Activated naive CD8-positive, alpha-beta T cell treated with anti-CD3 and anti-CD28 coated beads for 36 hours (primary cell): ENCODE data around the gene ARFRP1. TPM values are rescaled to one million over a fixed set of nuclear protein-coding genes. Genes with fewer than 3 reads are reported as not detected.

Experiments
- DNase-seq: peaks from one replicate; pipeline ENCODE4 v3.0.0; 2021
- H3K27ac Mint-ChIP-seq: one replicate; pipeline ENCODE4 v1.8.0; 2022; ENCODE audit warnings: mild to moderate bottlenecking, moderate library complexity, mixed read lengths
- H3K27me3 Mint-ChIP-seq: one replicate; pipeline ENCODE4 v1.8.0; 2022; ENCODE audit warnings: mild to moderate bottlenecking, mixed read lengths
- H3K36me3 Mint-ChIP-seq: one replicate; pipeline ENCODE4 v1.8.0; 2021; ENCODE audit warnings: mild to moderate bottlenecking, mixed read lengths
- H3K4me1 Mint-ChIP-seq: one replicate; pipeline ENCODE4 v1.8.0; 2021; ENCODE audit warnings: mixed read lengths
- H3K4me3 Mint-ChIP-seq: one replicate; pipeline ENCODE4 v1.8.0; 2022; ENCODE audit warnings: mild to moderate bottlenecking, moderate library complexity, mixed read lengths
- H3K9me3 Mint-ChIP-seq: one replicate; pipeline ENCODE4 v1.8.0; 2022; ENCODE audit warnings: mixed read lengths
- total RNA-seq, 2 experiments: library from RNA; stranded (reverse); gene quantifications; one replicate each; pipeline ENCODE4 v1.2.3, GENCODE V29; 2021

Gene ARFRP1
- total RNA-seq, 2 experiments from 2014 or later = 49.5 to 50.1 TPM

DNA sequence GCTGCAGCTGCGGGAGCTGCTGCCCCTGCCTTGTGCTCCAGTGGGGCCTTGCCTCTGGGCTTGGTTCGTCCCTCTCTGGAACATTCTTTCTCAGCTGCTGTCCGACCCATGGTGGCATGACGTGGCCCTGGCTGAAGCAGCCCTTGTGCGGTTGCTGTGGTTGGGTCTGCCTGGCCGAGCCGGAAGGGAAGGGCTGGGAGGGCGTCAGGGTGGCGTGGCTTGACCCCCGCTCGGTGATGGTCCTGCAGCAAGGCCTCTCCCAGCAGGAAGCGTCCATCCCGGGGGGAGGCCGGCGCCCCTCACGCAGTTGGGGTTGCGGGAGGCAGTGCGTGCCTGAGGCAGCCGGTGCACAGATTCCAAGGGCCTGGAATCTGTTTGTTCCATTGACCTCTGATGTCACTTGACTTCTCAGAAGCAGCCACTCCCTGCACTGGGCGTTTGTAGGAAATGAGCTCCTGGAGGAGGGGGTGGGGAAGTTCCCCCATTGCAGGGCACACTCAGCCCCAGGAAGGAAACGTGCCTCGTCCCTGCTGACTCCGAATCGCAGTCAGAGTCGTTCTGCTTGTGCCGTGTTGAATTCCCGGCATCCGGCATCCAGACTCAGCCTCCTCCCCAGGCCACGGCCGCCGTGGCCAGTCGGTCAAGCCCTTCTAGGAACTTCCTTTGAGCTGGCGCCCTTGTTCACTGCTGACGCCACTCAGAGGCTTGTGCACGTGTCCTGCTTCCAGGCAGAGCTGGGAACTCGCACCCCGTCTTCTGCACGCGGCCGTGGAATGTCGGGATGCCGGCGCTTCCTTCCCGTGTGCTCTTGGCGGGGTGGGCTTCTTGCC lies 21.1 kb downstream of the ARFRP1 start:
- peak; percentile 52 for DNase-seq
- H3K27ac Mint-ChIP-seq = peak overlapping the region; percentile 60
- no peaks in the 10 kb centered on the region for H3K9me3 Mint-ChIP-seq
- peak overlapping the region; percentile 4 for H3K4me3 Mint-ChIP-seq
- H3K36me3 Mint-ChIP-seq = peaks cover 3% of the 10 kb centered on the region
- H3K4me1 Mint-ChIP-seq = peaks cover 5% of the 10 kb centered on the region
- H3K27me3 Mint-ChIP-seq = no peaks in the 10 kb centered on the region

DNA sequence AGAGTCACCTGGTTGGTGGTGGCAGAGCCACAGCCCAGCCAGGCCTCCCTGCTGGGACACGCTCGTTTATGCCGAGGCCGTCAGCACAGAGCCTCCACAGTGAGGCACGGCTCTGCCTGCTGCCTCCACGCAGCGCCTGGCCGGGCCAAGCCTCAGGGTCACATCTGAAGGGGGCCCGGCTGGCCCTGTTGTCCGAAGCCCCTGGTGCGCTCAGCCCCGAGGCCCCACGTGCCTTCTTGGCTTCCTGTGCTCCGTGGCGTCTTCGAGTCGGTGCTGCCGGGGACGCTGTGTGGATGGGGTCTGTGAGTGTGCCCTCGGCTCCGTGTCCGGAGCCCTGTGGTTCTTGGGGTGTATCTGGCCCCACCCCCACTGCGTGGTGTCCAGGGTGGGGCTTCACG lies 21.7 kb downstream of the ARFRP1 start:
- Mint-ChIP-seq H3K27ac (peak overlapping the region; percentile 60), H3K9me3 (no peaks in the 10 kb centered on the region), H3K4me1 (peaks cover 5% of the 10 kb centered on the region), H3K27me3 (no peaks in the 10 kb centered on the region), H3K36me3 (peaks cover 3% of the 10 kb centered on the region), H3K4me3 (no peak overlapping the region)
- no peak for DNase-seq

- Mint-ChIP-seq H3K4me3 (no peak overlapping the region), H3K27me3 (no peaks in the 10 kb centered on the region), H3K27ac (no peak overlapping the region), H3K4me1 (peaks cover 5% of the 10 kb centered on the region), H3K9me3 (no peaks in the 10 kb centered on the region), H3K36me3 (peaks cover 3% of the 10 kb centered on the region)
- no peak for DNase-seq
Observed at GRCh38 chr20:63685269-63686026, 22.3 kb downstream of the ARFRP1 start.

GRCh38 chr20:63682384-63683139 lies 25.2 kb downstream of the ARFRP1 start:
- Mint-ChIP-seq H3K36me3 (peaks cover 10% of the 10 kb centered on the region), H3K27ac (no peak overlapping the region), H3K4me1 (peaks cover 5% of the 10 kb centered on the region), H3K27me3 (no peaks in the 10 kb centered on the region), H3K9me3 (no peaks in the 10 kb centered on the region), H3K4me3 (no peak overlapping the region)
- no peak for DNase-seq

GRCh38 chr20:63681609-63682142 lies 26.1 kb downstream of the ARFRP1 start:
- no peaks in the 10 kb centered on the region for H3K27me3 Mint-ChIP-seq
- no peaks in the 10 kb centered on the region for H3K9me3 Mint-ChIP-seq
- peaks cover 3% of the 10 kb centered on the region for H3K4me1 Mint-ChIP-seq
- no peak overlapping the region for H3K27ac Mint-ChIP-seq
- H3K4me3 Mint-ChIP-seq = no peak overlapping the region
- DNase-seq = no peak
- peaks cover 12% of the 10 kb centered on the region for H3K36me3 Mint-ChIP-seq

DNA sequence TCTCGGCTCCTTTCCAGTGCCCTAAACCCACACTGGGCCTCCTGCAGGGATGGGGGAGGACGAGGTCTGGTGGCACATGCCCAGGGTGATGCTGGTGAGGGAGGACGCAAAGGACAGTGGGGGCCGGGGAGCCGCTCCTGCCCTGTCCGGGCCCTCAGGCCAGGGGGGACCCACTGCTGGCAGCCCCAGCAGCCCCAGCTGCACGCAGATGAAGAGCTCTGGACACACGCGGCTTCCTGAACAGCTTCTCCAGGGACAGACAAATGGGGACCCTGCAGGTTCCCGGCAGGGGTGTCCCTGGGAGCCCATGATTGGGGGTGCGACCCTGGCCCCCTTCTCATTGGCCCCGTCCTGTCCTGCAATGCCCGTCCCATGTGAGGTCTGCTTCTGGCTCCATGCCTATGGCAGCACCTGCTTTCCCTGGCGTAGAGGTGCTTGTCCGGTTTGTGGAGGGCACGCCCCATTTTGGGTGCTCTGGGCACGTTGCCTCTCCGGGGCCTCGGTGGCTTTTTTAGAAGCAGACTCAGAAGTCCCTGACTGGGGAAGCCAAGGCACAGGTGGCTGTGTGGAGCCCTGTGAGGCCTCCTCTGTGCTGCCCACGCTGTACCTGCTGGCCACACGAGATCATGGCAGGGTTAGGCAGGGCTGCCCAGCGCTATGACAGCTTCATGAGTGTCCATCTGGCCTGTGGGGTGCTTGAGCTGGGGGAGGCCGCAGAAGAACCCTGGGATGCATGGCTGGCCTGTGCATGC lies 26.7 kb downstream of the ARFRP1 start:
- no peak overlapping the region for H3K4me3 Mint-ChIP-seq
- no peak overlapping the region for H3K27ac Mint-ChIP-seq
- H3K9me3 Mint-ChIP-seq = no peaks in the 10 kb centered on the region
- no peaks in the 10 kb centered on the region for H3K27me3 Mint-ChIP-seq
- no peak for DNase-seq
- H3K4me1 Mint-ChIP-seq = peaks cover 3% of the 10 kb centered on the region
- H3K36me3 Mint-ChIP-seq = peaks cover 12% of the 10 kb centered on the region

DNA sequence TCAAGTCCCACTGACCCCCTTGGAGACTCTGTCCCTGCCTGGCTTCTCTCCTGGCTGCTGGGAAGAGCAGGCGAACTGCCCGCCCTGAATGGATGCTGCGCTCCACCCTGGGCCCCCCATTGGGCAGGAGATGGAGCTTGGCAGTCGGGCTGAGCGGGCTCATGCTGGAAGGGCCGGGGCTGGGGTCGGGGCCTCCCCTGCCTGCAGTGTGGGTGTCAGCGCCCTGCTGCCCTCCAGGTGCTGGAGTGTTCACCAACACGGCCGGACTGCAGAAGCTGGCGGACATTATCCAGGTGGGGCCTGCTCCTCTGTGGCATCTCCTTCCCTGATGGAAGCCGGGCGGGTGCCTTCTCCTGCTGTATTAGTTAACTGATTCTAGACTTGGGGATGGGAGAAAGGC lies 27.3 kb downstream of the ARFRP1 start:
- peaks cover 3% of the 10 kb centered on the region for H3K4me1 Mint-ChIP-seq
- no peaks in the 10 kb centered on the region for H3K27me3 Mint-ChIP-seq
- H3K4me3 Mint-ChIP-seq = no peak overlapping the region
- no peaks in the 10 kb centered on the region for H3K9me3 Mint-ChIP-seq
- no peak overlapping the region for H3K27ac Mint-ChIP-seq
- DNase-seq = no peak
- peaks cover 12% of the 10 kb centered on the region for H3K36me3 Mint-ChIP-seq

DNA sequence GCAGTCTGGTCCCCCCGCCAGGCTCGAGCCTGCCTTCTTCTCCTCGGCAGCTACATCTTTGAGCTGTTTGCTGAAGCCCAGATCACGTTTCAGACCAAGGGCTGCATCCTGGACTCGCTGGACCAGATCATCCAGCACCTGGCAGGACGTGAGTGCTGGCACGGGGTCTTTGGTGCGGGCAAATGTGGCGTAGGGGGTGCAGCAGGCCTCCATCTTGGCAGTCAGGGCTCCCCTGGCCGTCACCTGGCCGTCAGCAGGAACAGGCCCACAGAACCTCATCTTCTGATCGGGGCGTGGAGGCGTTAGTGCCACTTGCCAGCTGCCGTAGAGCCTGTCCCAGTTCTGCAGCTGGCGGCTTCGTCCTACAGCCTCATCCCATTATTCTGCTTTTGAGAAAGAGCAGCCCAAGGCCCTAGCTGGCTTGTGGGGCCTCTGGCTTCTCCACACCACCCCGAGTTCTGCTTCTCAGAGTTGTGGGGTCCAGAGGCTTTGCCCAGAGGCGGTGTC lies 27.9 kb downstream of the ARFRP1 start:
- Mint-ChIP-seq H3K4me1 (peaks cover 3% of the 10 kb centered on the region), H3K9me3 (no peaks in the 10 kb centered on the region), H3K4me3 (no peak overlapping the region), H3K27me3 (no peaks in the 10 kb centered on the region), H3K27ac (no peak overlapping the region), H3K36me3 (peaks cover 12% of the 10 kb centered on the region)
- no peak for DNase-seq

DNA sequence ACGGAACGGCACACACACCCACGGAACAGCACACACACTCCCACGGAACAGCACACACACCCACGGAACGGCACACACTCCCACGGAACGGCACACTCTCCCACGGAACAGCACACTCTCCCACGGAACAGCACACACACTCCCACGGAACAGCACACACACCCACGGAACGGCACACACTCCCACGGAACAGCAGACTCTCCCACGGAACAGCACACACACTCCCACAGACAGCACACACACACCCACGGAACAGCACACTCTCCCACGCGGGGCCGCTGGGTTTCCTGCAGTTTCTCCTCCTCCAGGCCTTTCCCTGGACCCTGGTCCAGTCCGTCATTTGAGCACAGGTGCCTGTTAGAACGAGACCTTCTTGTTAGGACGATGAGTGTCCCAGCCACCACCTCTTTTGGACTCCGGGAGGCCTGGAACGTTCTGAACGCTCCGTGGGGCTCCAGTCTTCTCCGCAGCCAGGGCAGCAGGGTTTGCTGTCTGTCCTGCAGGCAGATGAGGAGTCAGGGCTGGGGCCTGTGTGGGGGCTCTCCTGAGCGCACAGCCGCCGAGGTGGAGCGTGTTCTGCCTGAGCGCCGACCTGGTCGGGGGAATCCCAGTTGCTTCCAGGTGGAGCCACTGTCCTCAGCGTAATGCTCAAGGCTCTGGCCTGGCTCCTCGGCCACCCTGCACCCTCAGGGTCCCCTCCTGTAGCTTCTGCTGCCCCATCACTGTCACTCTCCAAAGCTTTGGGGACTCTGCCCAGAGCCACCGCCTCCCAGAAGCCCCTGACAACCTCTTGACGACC lies 28.9 kb downstream of the ARFRP1 start:
- peaks cover 3% of the 10 kb centered on the region for H3K4me1 Mint-ChIP-seq
- H3K9me3 Mint-ChIP-seq = no peaks in the 10 kb centered on the region
- no peak for DNase-seq
- H3K27ac Mint-ChIP-seq = no peak overlapping the region
- no peaks in the 10 kb centered on the region for H3K27me3 Mint-ChIP-seq
- no peak overlapping the region for H3K4me3 Mint-ChIP-seq
- peaks cover 12% of the 10 kb centered on the region for H3K36me3 Mint-ChIP-seq

GRCh38 chr20:63678071-63678470 lies 29.7 kb downstream of the ARFRP1 start:
- Mint-ChIP-seq H3K9me3 (no peaks in the 10 kb centered on the region), H3K4me1 (peaks cover 3% of the 10 kb centered on the region), H3K27ac (no peak overlapping the region), H3K36me3 (peaks cover 11% of the 10 kb centered on the region), H3K27me3 (no peaks in the 10 kb centered on the region), H3K4me3 (no peak overlapping the region)
- DNase-seq = no peak

GRCh38 chr20:63675681-63676368 lies 32.0 kb downstream of the ARFRP1 start:
- no peak overlapping the region for H3K27ac Mint-ChIP-seq
- DNase-seq = no peak
- no peaks in the 10 kb centered on the region for H3K27me3 Mint-ChIP-seq
- H3K36me3 Mint-ChIP-seq = peaks cover 11% of the 10 kb centered on the region
- no peaks in the 10 kb centered on the region for H3K4me1 Mint-ChIP-seq
- no peak overlapping the region for H3K4me3 Mint-ChIP-seq
- no peaks in the 10 kb centered on the region for H3K9me3 Mint-ChIP-seq

DNA sequence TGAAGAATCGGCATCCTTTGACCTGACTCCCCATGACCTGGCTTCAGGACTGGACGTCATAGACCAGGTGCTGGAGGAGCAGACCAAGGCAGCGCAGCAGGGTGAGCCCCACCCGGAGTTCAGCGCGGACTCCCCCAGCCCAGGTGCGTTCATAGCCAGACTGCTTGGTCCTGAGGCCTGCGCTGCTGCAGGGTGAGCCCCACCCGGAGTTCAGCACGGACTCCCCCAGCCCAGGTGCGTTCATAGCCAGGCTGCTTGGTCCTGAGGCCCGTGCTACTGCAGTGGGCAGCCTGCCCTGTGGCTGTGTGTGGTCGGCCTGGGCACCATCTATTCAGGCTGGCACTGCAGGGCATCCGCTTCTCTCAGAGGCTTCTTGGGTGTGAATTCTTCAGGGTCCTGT lies 33.8 kb downstream of the ARFRP1 start:
- no peak overlapping the region for H3K27ac Mint-ChIP-seq
- H3K27me3 Mint-ChIP-seq = no peaks in the 10 kb centered on the region
- no peaks in the 10 kb centered on the region for H3K9me3 Mint-ChIP-seq
- H3K4me1 Mint-ChIP-seq = no peaks in the 10 kb centered on the region
- H3K36me3 Mint-ChIP-seq = peaks cover 17% of the 10 kb centered on the region
- no peak overlapping the region for H3K4me3 Mint-ChIP-seq
- no peak for DNase-seq

DNA sequence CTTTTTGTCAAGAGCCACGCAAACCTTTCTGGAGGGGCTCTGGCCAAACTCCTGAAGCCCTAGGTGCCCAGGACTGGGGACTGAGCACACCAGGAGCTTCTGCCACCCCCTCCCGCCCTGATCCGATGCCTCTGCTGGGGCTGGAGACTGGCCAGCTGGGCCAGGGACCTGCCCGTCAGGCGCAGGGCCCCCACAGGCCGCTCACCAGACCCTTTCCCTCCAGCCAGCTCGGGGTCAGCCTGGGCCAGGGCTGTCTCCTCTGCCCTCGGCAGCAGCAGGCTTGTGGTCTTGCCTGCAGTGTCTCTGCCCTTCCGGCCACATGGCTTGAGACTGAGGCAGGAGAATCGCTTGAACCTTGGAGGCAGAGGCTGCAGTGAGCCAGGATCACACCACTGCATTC lies 35.1 kb downstream of the ARFRP1 start:
- Mint-ChIP-seq H3K36me3 (peaks cover 14% of the 10 kb centered on the region), H3K27ac (no peak overlapping the region), H3K4me3 (no peak overlapping the region), H3K4me1 (no peaks in the 10 kb centered on the region), H3K9me3 (no peaks in the 10 kb centered on the region), H3K27me3 (no peaks in the 10 kb centered on the region)
- no peak for DNase-seq
